Endometrial microvascular endothelial cells (primary cell): ENCODE measurements around the gene USP3. TPM values are rescaled to one million over a fixed set of nuclear protein-coding genes. Genes with fewer than 3 reads are reported as not detected.

Experiments
- in situ Hi-C: cut with HindIII; loops from 2 replicates; pipeline ENCODE4 v1.10.0; 2017; ENCODE audit warnings: low sequenced_read_pairs, low pct_unique_long_range_greater_than_20kb; ENCODE audit errors: inconsistent ontology term
- total RNA-seq: library from RNA; depleted of rRNA; stranded (reverse); fragments of >200 nt; gene quantifications from one replicate; pipeline ENCODE4 v1.2.3, GENCODE V29; 2015; ENCODE audit errors: inconsistent ontology term

USP3 gene
- total RNA-seq, 1 donor from 2014 or later = 35.1 TPM

GRCh38 chr15:63560741-63561448 is 56.5 kb downstream of the USP3 start:
- in situ Hi-C loops = no loop called here

- in situ Hi-C loops = no loop called here
Observed at GRCh38 chr15:63564093-63564492, 59.7 kb downstream of the USP3 start.

GRCh38 chr15:63565536-63566186 is 61.3 kb downstream of the USP3 start:
- in situ Hi-C loops = no loop called here

- in situ Hi-C loops = no loop called here
Observed at GRCh38 chr15:63572749-63573464, 68.5 kb downstream of the USP3 start.

GRCh38 chr15:63573533-63573932 is 69.1 kb downstream of the USP3 start:
- in situ Hi-C loops = no loop called here

- in situ Hi-C loops = no loop called here
Observed at GRCh38 chr15:63575312-63575711, 70.9 kb downstream of the USP3 start.

GRCh38 chr15:63576441-63576840 is 72.0 kb downstream of the USP3 start:
- in situ Hi-C loops = no loop called here

GRCh38 chr15:63582179-63582578 is 77.8 kb downstream of the USP3 start:
- in situ Hi-C loops = no loop called here

- in situ Hi-C loops = no loop called here
Observed at GRCh38 chr15:63582718-63583426, 78.5 kb downstream of the USP3 start.

- in situ Hi-C loops = no loop called here
Observed at GRCh38 chr15:63586790-63587189, 82.4 kb downstream of the USP3 start.

- in situ Hi-C loops = no loop called here
Observed at GRCh38 chr15:63587527-63587926, 83.1 kb downstream of the USP3 start.

GRCh38 chr15:63588826-63589225 is 84.4 kb downstream of the USP3 start:
- in situ Hi-C loops = no loop called here

GRCh38 chr15:63593705-63594671 is 89.6 kb downstream of the USP3 start:
- in situ Hi-C loops = no loop called here

GRCh38 chr15:63595065-63595464 is 90.7 kb downstream of the USP3 start:
- in situ Hi-C loops = no loop called here

GRCh38 chr15:63595688-63596087 is 91.3 kb downstream of the USP3 start:
- in situ Hi-C loops = no loop called here

- in situ Hi-C loops = no loop called here
Observed at GRCh38 chr15:63596676-63597037, 92.3 kb downstream of the USP3 start.

GRCh38 chr15:63597038-63597790 is 92.8 kb downstream of the USP3 start, which contains the start of gene FBXL22:
Gene FBXL22, plus strand, starts transcription at chr15:63597387. Its CDS starts 6 bp downstream, at chr15:63597393.
- in situ Hi-C loops = no loop called here

GRCh38 chr15:63597821-63598220 is 93.4 kb downstream of the USP3 start:
- in situ Hi-C loops = no loop called here
